Heart left ventricle (tissue), 13 donors: ENCODE measurements around the gene PRPS1.

Source experiments
- CTCF ChIP-seq, 12 donors: fragments of 200-600 bp; sonication (generic) in 4 of 12; IDR thresholded peaks; one replicate each; pipeline versions ENCODE4 v1.5.0 to v1.8.0; 2018 to 2022; ENCODE audit warnings: antibody characterized with exemption in 12 of 12, mild to moderate bottlenecking in 5 of 12
- POLR2A ChIP-seq, 2 donors: fragments of 450-650 bp; IDR thresholded peaks; one replicate each; pipeline ENCODE4 v1.6.1; 2017; ENCODE audit warnings: antibody characterized with exemption in 2 of 2, mild to moderate bottlenecking in 2 of 2, moderate library complexity in 2 of 2
- donor health status: ischemic (EF 13 %, LVEDD 7.1; RV severe dilation, severe dysfunction).
- donor health status: DM: no; HTN: yes; CAD: no.
- donor health status: DM: no; HTN: no; CAD: no.
- donor health status: ischemic (EF 25% LVEDD 6.9; RV normal size, moderate dysfunction).
- donor health status: ischemic (EF 25% LVEDD 5.7; RV mildly dilated, moderate dysfunction).
- donor health status: ischemic (EF 35%, LVEDD 5.7; RV mildly dilated, moderate dysfunction).
- donor health status: nonischemic (EF 11% LVEDD 7.7; RV severe dilation, severe dysfunction).
- donor health status: DM: yes; HTN: yes; CAD: no.
- donor health status: PGD.
- donor health status: ischemic (EF 29% LVEDD 5.4; RV normal size, mild dysfunction).
- donor health status: nonischemic (EF 23%, LVEDD 6.1; RV moderate dilation, normal function).

GRCh38 chrX:107675823-107676555, 47.7 kb downstream of the PRPS1 start:
- TF ChIP-seq POLR2A (IDR thresholded peaks at IDR 0.05) (no peak), CTCF (IDR thresholded peaks at IDR 0.05) (no peak)
